DMS153 treated with DMSO at 0.1 percent for 48 hours (cell line): ENCODE data around the gene MYL9.

ENCODE experiments used
- DNase-seq: peaks from one replicate; lab custom pipeline; 2025; ENCODE audit not compliant: unreplicated experiment; lab: John Stamatoyannopoulos, UW

MYL9 gene

GRCh38 chr20:36579996-36580545 is 38.8 kb downstream of the MYL9 start:
- DNase-seq = no peak

GRCh38 chr20:36582322-36582721 is 41.0 kb downstream of the MYL9 start:
- DNase-seq = no peak

GRCh38 chr20:36582821-36583220 is 41.5 kb downstream of the MYL9 start:
- DNase-seq = no peak

- no peak for DNase-seq
Measured at GRCh38 chr20:36584018-36584481, 42.7 kb downstream of the MYL9 start.

GRCh38 chr20:36585410-36586125 is 44.2 kb downstream of the MYL9 start:
- peak; percentile 74 for DNase-seq

GRCh38 chr20:36587388-36588070 is 46.2 kb downstream of the MYL9 start:
- no peak for DNase-seq

- DNase-seq = no peak
Measured at GRCh38 chr20:36591281-36591680, 50.0 kb downstream of the MYL9 start.

GRCh38 chr20:36591854-36592641 is 50.7 kb downstream of the MYL9 start:
- DNase-seq = no peak

GRCh38 chr20:36593347-36593929 is 52.1 kb downstream of the MYL9 start:
- DNase-seq = no peak

- DNase-seq = no peak
Measured at GRCh38 chr20:36599912-36600345, 58.6 kb downstream of the MYL9 start.
